GM19099 (cell line): ENCODE results near the gene FNDC11.
A peak's percentile ranks its signal among the peaks of the same experiment; 100 is the strongest.

Source experiments
- POLR2A ChIP-seq: IDR thresholded peaks from 3 replicates; pipeline ENCODE4 v1.6.1; 2011; ENCODE audit warnings: low read depth; ENCODE audit not compliant: insufficient read length; ENCODE audit errors: extremely low read depth

The FNDC11 gene

GRCh38 chr20:63553933-63554290, at the start of gene FNDC11:
FNDC11 (plus strand) TSS chr20:63554159; CDS start chr20:63555664, 1,505 bp downstream.
- TF ChIP-seq POLR2A = no peak

- TF ChIP-seq POLR2A = no peak
Observed at GRCh38 chr20:63504642-63505041, 49.3 kb upstream of the FNDC11 start.

GRCh38 chr20:63505281-63505680, 48.7 kb upstream of the FNDC11 start:
- TF ChIP-seq POLR2A = no peak

GRCh38 chr20:63505723-63506122, 48.2 kb upstream of the FNDC11 start:
- no peak for TF ChIP-seq POLR2A

GRCh38 chr20:63507083-63507743, 46.7 kb upstream of the FNDC11 start:
- TF ChIP-seq POLR2A = no peak

GRCh38 chr20:63508072-63508768, 45.7 kb upstream of the FNDC11 start:
- no peak for TF ChIP-seq POLR2A

- no peak for TF ChIP-seq POLR2A
Observed at GRCh38 chr20:63509088-63509564, 44.8 kb upstream of the FNDC11 start.

GRCh38 chr20:63513207-63513606, 40.8 kb upstream of the FNDC11 start:
- TF ChIP-seq POLR2A = no peak

- TF ChIP-seq POLR2A = no peak
Observed at GRCh38 chr20:63517376-63518309, 36.3 kb upstream of the FNDC11 start.

- no peak for TF ChIP-seq POLR2A
Observed at GRCh38 chr20:63518351-63518861, 35.6 kb upstream of the FNDC11 start.

GRCh38 chr20:63518946-63519667, 34.9 kb upstream of the FNDC11 start:
- TF ChIP-seq POLR2A = no peak

- TF ChIP-seq POLR2A = no peak
Observed at GRCh38 chr20:63519668-63520503, 34.1 kb upstream of the FNDC11 start.

- TF ChIP-seq POLR2A = peak; percentile 97
Observed at GRCh38 chr20:63520504-63520933, 33.4 kb upstream of the FNDC11 start, which contains the start of gene PPDPF. PPDPF (plus strand) TSS chr20:63520765; CDS start chr20:63521309, 544 bp downstream.
